ENCODE data around the gene GORASP1.
A peak's percentile ranks its signal among the peaks of the same experiment; 100 is the strongest.

Gene GORASP1

GRCh38 chr3:39124876-39125840 is 17.7 kb upstream of the GORASP1 start:
- no peak for DNase-seq

- DNase-seq = no peak
These were observed 15.4 kb upstream of the GORASP1 start for GRCh38 chr3:39122813-39123212.

GRCh38 chr3:39121621-39122020 is 14.2 kb upstream of the GORASP1 start:
- no peak for DNase-seq

- DNase-seq = no peak
These were observed 11.7 kb upstream of the GORASP1 start for GRCh38 chr3:39118931-39119660.

GRCh38 chr3:39118079-39118478 is 10.7 kb upstream of the GORASP1 start:
- no peak for DNase-seq

GRCh38 chr3:39115870-39116269 is 8.4 kb upstream of the GORASP1 start:
- DNase-seq = no peak

GRCh38 chr3:39114456-39114855 is 7.0 kb upstream of the GORASP1 start:
- DNase-seq = peak; percentile 41

- DNase-seq = peak; percentile 39
These were observed 5.9 kb upstream of the GORASP1 start for GRCh38 chr3:39113291-39113690.

- no peak for DNase-seq
These were observed 5.1 kb upstream of the GORASP1 start for GRCh38 chr3:39112535-39112934.

GRCh38 chr3:39112113-39112512 is 4.7 kb upstream of the GORASP1 start:
- DNase-seq = peak; percentile 29

GRCh38 chr3:39110041-39110639 is 2.7 kb upstream of the GORASP1 start:
- DNase-seq = peak; percentile 37

GRCh38 chr3:39109086-39109485 is 1.7 kb upstream of the GORASP1 start:
- peak; percentile 44 for DNase-seq

GRCh38 chr3:39108200-39108710 is 828 bp upstream of the GORASP1 start:
- DNase-seq = peak; percentile 48

GRCh38 chr3:39106851-39107387 is 508 bp downstream of the GORASP1 start:
- DNase-seq = peak; percentile 76

GRCh38 chr3:39106281-39106811 is 1.1 kb downstream of the GORASP1 start:
- peak; percentile 51 for DNase-seq

GRCh38 chr3:39105687-39106063 is 1.8 kb downstream of the GORASP1 start:
- DNase-seq = peak; percentile 40

- DNase-seq = peak; percentile 51
These were observed 2.3 kb downstream of the GORASP1 start for GRCh38 chr3:39104961-39105686.

- DNase-seq = peak; percentile 48
These were observed 3.5 kb downstream of the GORASP1 start for GRCh38 chr3:39103791-39104552.

- DNase-seq = peak; percentile 49
These were observed 4.1 kb downstream of the GORASP1 start for GRCh38 chr3:39103324-39103693.

- DNase-seq = peak; percentile 49
These were observed 4.7 kb downstream of the GORASP1 start for GRCh38 chr3:39102504-39103323.

Measured in activated CD8-positive, alpha-beta memory T cell treated with anti-CD3 and anti-CD28 coated beads, Interleukin-2, amount 50 U/mL, for 48 hours (primary cell).